Right ventricle myocardium superior (tissue), 1 donor: Measurements from ENCODE around the gene CLIP1. TPM values are rescaled to one million over a fixed set of nuclear protein-coding genes. Genes with fewer than 3 reads are reported as not detected.

Experiments
- ATAC-seq: fragments of 200-7000 bp; cut with Tn5 transposase; one replicate; pipeline ENCODE4 v1.9.1; 2020; ENCODE audit warnings: mild to moderate bottlenecking; ENCODE audit not compliant: poor library complexity
- DNase-seq: peaks from one replicate; pipeline ENCODE4 v3.0.0-alpha.2; 2020
- intact Hi-C: fragments of 100-400 bp; cut with DNase I; formaldehyde crosslinking; loops from one replicate; pipeline ENCODE4 v1.11.2; 2022
- total RNA-seq: library from RNA; stranded (reverse); fragmentation: NEBNext Ultra II Directional; extraction: Animal tissue kit (Norgen Biotek cat#: 25700); gene quantifications from one replicate; pipeline ENCODE4 v1.2.1, GENCODE V29; 2021
- donor health status: DM: no; HTN: yes; CAD: no; lungs with severe emphysema.

CLIP1 gene
- total RNA-seq, 1 donor from 2014 or later, result 92.5 TPM

- ATAC-seq, result no peak
- intact Hi-C loops, result no loop called here
- DNase-seq, result no peak
Measured at GRCh38 chr12:122333142-122334087, 89.1 kb downstream of the CLIP1 start.

GRCh38 chr12:122327494-122328385 lies 94.7 kb downstream of the CLIP1 start:
- DNase-seq, result no peak
- ATAC-seq, result no peak
- intact Hi-C loops, result no loop called here

GRCh38 chr12:122327014-122327413 lies 95.5 kb downstream of the CLIP1 start:
- no peak for DNase-seq
- no peak for ATAC-seq
- intact Hi-C loops, result no loop called here

- no peak for ATAC-seq
- intact Hi-C loops, result no loop called here
- no peak for DNase-seq
Measured at GRCh38 chr12:122326586-122326985, 95.9 kb downstream of the CLIP1 start.

GRCh38 chr12:122323311-122324019 lies 99.0 kb downstream of the CLIP1 start:
- intact Hi-C loops, result no loop called here
- no peak for ATAC-seq
- DNase-seq, result no peak

GRCh38 chr12:122322501-122322900 lies 100.0 kb downstream of the CLIP1 start:
- DNase-seq (no peak), ATAC-seq (no peak)
- intact Hi-C loops, result no loop called here

GRCh38 chr12:122318607-122319605 lies 103.6 kb downstream of the CLIP1 start:
- ATAC-seq (peak; percentile 85), DNase-seq (no peak)
- intact Hi-C loops, result no loop called here

GRCh38 chr12:122312926-122313325 lies 109.5 kb downstream of the CLIP1 start:
- intact Hi-C loops, result no loop called here
- ATAC-seq (no peak), DNase-seq (no peak)

GRCh38 chr12:122311696-122312095 lies 110.8 kb downstream of the CLIP1 start:
- no peak for ATAC-seq
- DNase-seq, result no peak
- intact Hi-C loops, result no loop called here

GRCh38 chr12:122310626-122311333 lies 111.7 kb downstream of the CLIP1 start:
- intact Hi-C loops, result no loop called here
- DNase-seq, result no peak
- ATAC-seq, result no peak

- no peak for DNase-seq
- intact Hi-C loops, result no loop called here
- ATAC-seq, result no peak
Measured at GRCh38 chr12:122309564-122310121, 112.8 kb downstream of the CLIP1 start.

GRCh38 chr12:122308811-122309210 lies 113.7 kb downstream of the CLIP1 start:
- no peak for DNase-seq
- ATAC-seq, result no peak
- intact Hi-C loops, result no loop called here

- ATAC-seq (no peak), DNase-seq (no peak)
- intact Hi-C loops, result no loop called here
Measured at GRCh38 chr12:122306407-122306806, 116.1 kb downstream of the CLIP1 start.

GRCh38 chr12:122304924-122305323 lies 117.5 kb downstream of the CLIP1 start:
- ATAC-seq, result no peak
- intact Hi-C loops, result no loop called here
- DNase-seq, result no peak

- no peak for ATAC-seq
- intact Hi-C loops, result no loop called here
- DNase-seq, result no peak
Measured at GRCh38 chr12:122303068-122303467, 119.4 kb downstream of the CLIP1 start.

GRCh38 chr12:122298071-122298748 lies 124.3 kb downstream of the CLIP1 start:
- ATAC-seq (no peak), DNase-seq (no peak)
- intact Hi-C loops, result no loop called here
